ENCODE data around the gene NIPSNAP2.

- TF ChIP-seq MYC (IDR thresholded peaks at IDR 0.05; ENCODE audit: low read depth, low read length) = no peak
- TF ChIP-seq CTCF (IDR thresholded peaks at IDR 0.05; ENCODE audit: low read depth, low read length) = no peak
- no peak for TF ChIP-seq POLR2A (IDR thresholded peaks at IDR 0.05; ENCODE audit: extremely low read depth, insufficient read length)
Observed at GRCh38 chr7:55966851-55967250, 2.5 kb downstream of the NIPSNAP2 start.

All from NB4 (cell line).